ENCODE results near the gene CARD19.
"Not testable (repeated sequence)": the region's sequence is repeated elsewhere in the genome, so short reads cannot be mapped to it uniquely, and the experiment has no call there.

Gene CARD19

GRCh38 chr9:93134740-93135444, 38.9 kb downstream of the CARD19 start:
- DNase-seq: no peak

- no peak for DNase-seq
These were observed 40.0 kb downstream of the CARD19 start for GRCh38 chr9:93136011-93136440.

- no peak for DNase-seq
These were observed 41.3 kb downstream of the CARD19 start for GRCh38 chr9:93137362-93137761.

- no peak for DNase-seq
These were observed 42.3 kb downstream of the CARD19 start for GRCh38 chr9:93138171-93138764.

- no peak for DNase-seq
These were observed 43.6 kb downstream of the CARD19 start for GRCh38 chr9:93139365-93140182.

GRCh38 chr9:93141771-93142483, 45.9 kb downstream of the CARD19 start:
- no peak for DNase-seq

GRCh38 chr9:93143830-93144530, 48.0 kb downstream of the CARD19 start:
- DNase-seq: peak; percentile 77

- not testable (repeated sequence) for DNase-seq
These were observed 50.7 kb downstream of the CARD19 start for GRCh38 chr9:93146696-93147095.

GRCh38 chr9:93147632-93148031, 51.6 kb downstream of the CARD19 start:
- DNase-seq: no peak

- no peak for DNase-seq
These were observed 52.7 kb downstream of the CARD19 start for GRCh38 chr9:93148721-93149120.

- no peak for DNase-seq
These were observed 53.3 kb downstream of the CARD19 start for GRCh38 chr9:93149361-93149760.

- DNase-seq: no peak
These were observed 55.2 kb downstream of the CARD19 start for GRCh38 chr9:93151097-93151784.

- DNase-seq: no peak
These were observed 58.4 kb downstream of the CARD19 start for GRCh38 chr9:93154293-93154903.

- no peak for DNase-seq
These were observed 59.9 kb downstream of the CARD19 start for GRCh38 chr9:93155716-93156474.

GRCh38 chr9:93156475-93157008, 60.5 kb downstream of the CARD19 start:
- DNase-seq: no peak

- DNase-seq: peak; percentile 93
These were observed 63.8 kb downstream of the CARD19 start for GRCh38 chr9:93159601-93160471.

GRCh38 chr9:93161786-93162562, 66.0 kb downstream of the CARD19 start:
- DNase-seq: no peak
